Ectodermal cell (in vitro differentiated cells): Measurements from ENCODE around the gene ZNF672.
"Not testable (repeated sequence)": the region's sequence is repeated elsewhere in the genome, so short reads cannot be mapped to it uniquely, and the experiment has no call there.

ENCODE experiments used
- H3K27ac ChIP-seq: 2 replicates; pipeline ENCODE4 v1.7.0; 2013; ENCODE audit warnings: mild to moderate bottlenecking, low read depth, low read length; ENCODE audit not compliant: insufficient read depth, poor library complexity, severe bottlenecking
- H3K27me3 ChIP-seq: 2 replicates; pipeline ENCODE4 v1.7.0; 2013; ENCODE audit warnings: mild to moderate bottlenecking, low read length; ENCODE audit not compliant: insufficient read depth, control insufficient read depth, poor library complexity, severe bottlenecking
- H3K36me3 ChIP-seq: one replicate; pipeline ENCODE4 v1.7.0; 2013; ENCODE audit warnings: low read length; ENCODE audit not compliant: control insufficient read depth, insufficient read depth
- H3K4me1 ChIP-seq: one replicate; pipeline ENCODE4 v1.7.0; 2013; ENCODE audit warnings: low read length; ENCODE audit not compliant: control insufficient read depth, insufficient read depth
- H3K4me3 ChIP-seq: 2 replicates; pipeline ENCODE4 v1.7.0; 2013; ENCODE audit warnings: low read depth, low read length, control low read depth; ENCODE audit not compliant: insufficient read depth
- H3K9me3 ChIP-seq: 2 replicates; pipeline ENCODE4 v1.7.0; 2013; ENCODE audit warnings: mild to moderate bottlenecking, low read length, moderate library complexity; ENCODE audit not compliant: control insufficient read depth
- WGBS, 2 experiments: methylation state at CpG; one replicate each; pipeline ENCODE4 v1.1.7; 2013; ENCODE audit warnings: missing lambda C conversion rate in 2 of 2; 5-methylcytosine and 5-hydroxymethylcytosine counted together

ZNF672 gene

GRCh38 chr1:248884632-248885295 lies 46.7 kb downstream of the ZNF672 start:
- no peaks in the 10 kb centered on the region for H3K27me3 ChIP-seq
- H3K4me3 ChIP-seq = no peak overlapping the region
- 93 to 100% methylated on average over 1 of the region's 1 CpG for WGBS, 2 experiments
- H3K36me3 ChIP-seq = no peaks in the 10 kb centered on the region
- H3K9me3 ChIP-seq = no peaks in the 10 kb centered on the region
- peaks cover 4% of the 10 kb centered on the region for H3K4me1 ChIP-seq
- no peak overlapping the region for H3K27ac ChIP-seq

- Histone ChIP-seq H3K4me1 (peaks cover 4% of the 10 kb centered on the region), H3K4me3 (no peak overlapping the region), H3K9me3 (no peaks in the 10 kb centered on the region), H3K27ac (no peak overlapping the region), H3K27me3 (no peaks in the 10 kb centered on the region), H3K36me3 (no peaks in the 10 kb centered on the region)
- WGBS, 2 experiments = 71 to 80% methylated on average over 1 of the region's 1 CpG
Observed at GRCh38 chr1:248885646-248886045, 47.6 kb downstream of the ZNF672 start.

- H3K27ac ChIP-seq = peak overlapping the region; percentile 11
- H3K27me3 ChIP-seq = no peaks in the 10 kb centered on the region
- no peak overlapping the region for H3K4me3 ChIP-seq
- WGBS, 2 experiments = 13 to 18% methylated on average over 1 of the region's 1 CpG
- H3K36me3 ChIP-seq = no peaks in the 10 kb centered on the region
- peaks cover 4% of the 10 kb centered on the region for H3K4me1 ChIP-seq
- no peaks in the 10 kb centered on the region for H3K9me3 ChIP-seq
Observed at GRCh38 chr1:248886237-248886895, 48.3 kb downstream of the ZNF672 start.

GRCh38 chr1:248889914-248890243 lies 51.9 kb downstream of the ZNF672 start:
- not testable (repeated sequence) for H3K27ac ChIP-seq, H3K4me1 ChIP-seq, H3K36me3 ChIP-seq, H3K9me3 ChIP-seq, H3K4me3 ChIP-seq, H3K27me3 ChIP-seq
- 80 to 85% methylated on average over 8 to 9 of the region's 10 CpGs for WGBS, 2 experiments

- WGBS, 2 experiments = 88 to 91% methylated on average over 9 of the region's 9 CpGs
- H3K36me3 ChIP-seq = no peaks in the 10 kb centered on the region
Observed at GRCh38 chr1:248890549-248891498, 52.8 kb downstream of the ZNF672 start.

GRCh38 chr1:248891758-248892157 lies 53.7 kb downstream of the ZNF672 start:
- no peaks in the 10 kb centered on the region for H3K27me3 ChIP-seq
- no peaks in the 10 kb centered on the region for H3K4me1 ChIP-seq
- no peak overlapping the region for H3K27ac ChIP-seq
- WGBS, 2 experiments = 94 to 100% methylated on average over 2 of the region's 2 CpGs
- H3K9me3 ChIP-seq = no peaks in the 10 kb centered on the region
- H3K4me3 ChIP-seq = no peak overlapping the region
- no peaks in the 10 kb centered on the region for H3K36me3 ChIP-seq

More at GRCh38 chr1:248890549-248891498, 52.8 kb downstream of the ZNF672 start:
- Histone ChIP-seq H3K9me3 (no peaks in the 10 kb centered on the region), H3K4me1 (peaks cover 4% of the 10 kb centered on the region), H3K27ac (no peak overlapping the region), H3K4me3 (no peak overlapping the region), H3K27me3 (no peaks in the 10 kb centered on the region)

GRCh38 chr1:248892590-248892989 lies 54.6 kb downstream of the ZNF672 start:
- no peaks in the 10 kb centered on the region for H3K9me3 ChIP-seq
- no peak overlapping the region for H3K4me3 ChIP-seq
- no peaks in the 10 kb centered on the region for H3K27me3 ChIP-seq
- no peak overlapping the region for H3K27ac ChIP-seq
- H3K4me1 ChIP-seq = peaks cover under 1% of the 10 kb centered on the region
- 88% methylated on average over 1 of the region's 1 CpG for WGBS, 2 experiments
- no peaks in the 10 kb centered on the region for H3K36me3 ChIP-seq

GRCh38 chr1:248894837-248895236 lies 56.8 kb downstream of the ZNF672 start:
- no peaks in the 10 kb centered on the region for H3K36me3 ChIP-seq
- H3K27me3 ChIP-seq = no peaks in the 10 kb centered on the region
- H3K9me3 ChIP-seq = no peaks in the 10 kb centered on the region
- H3K4me3 ChIP-seq = no peak overlapping the region
- H3K4me1 ChIP-seq = peaks cover 6% of the 10 kb centered on the region
- no peak overlapping the region for H3K27ac ChIP-seq

- Histone ChIP-seq H3K27ac (no peak overlapping the region), H3K4me1 (peaks cover 6% of the 10 kb centered on the region), H3K27me3 (no peaks in the 10 kb centered on the region), H3K4me3 (no peak overlapping the region), H3K36me3 (no peaks in the 10 kb centered on the region), H3K9me3 (no peaks in the 10 kb centered on the region)
- 79 to 80% methylated on average over 9 of the region's 9 CpGs for whole genome bisulfite sequencing, 2 experiments
Observed at GRCh38 chr1:248897412-248898337, 59.7 kb downstream of the ZNF672 start.
